Astrocyte of the hippocampus (primary cell): ENCODE results near the gene REEP5.
A peak's percentile ranks its signal among the peaks of the same experiment; 100 is the strongest.
"Not testable (repeated sequence)": the region's sequence is repeated elsewhere in the genome, so short reads cannot be mapped to it uniquely, and the experiment has no call there.

Experiments used
- DNase-seq: peaks from one replicate; pipeline ENCODE4 v3.0.0; 2011; ENCODE audit warnings: low read depth, low spot score

The REEP5 gene

DNA sequence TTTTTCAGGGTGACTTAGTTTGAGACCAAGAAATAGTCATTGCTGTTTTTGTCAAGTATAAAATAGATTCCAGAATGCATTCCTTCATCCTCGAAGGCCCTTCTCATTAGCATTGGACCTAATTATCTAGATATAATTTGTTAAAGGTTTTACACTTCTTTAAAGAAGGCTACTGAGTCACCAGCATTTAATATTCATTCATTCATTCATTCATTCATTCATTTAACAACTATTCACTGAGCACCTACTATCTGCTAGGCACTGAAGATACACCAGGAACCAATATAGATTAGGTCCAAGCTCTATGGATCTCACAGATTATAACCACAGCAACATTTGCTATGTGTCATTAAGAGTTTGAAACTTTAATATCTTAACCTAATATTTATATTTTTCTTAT, 11.1 kb upstream of the REEP5 start:
- DNase-seq: no peak

DNA sequence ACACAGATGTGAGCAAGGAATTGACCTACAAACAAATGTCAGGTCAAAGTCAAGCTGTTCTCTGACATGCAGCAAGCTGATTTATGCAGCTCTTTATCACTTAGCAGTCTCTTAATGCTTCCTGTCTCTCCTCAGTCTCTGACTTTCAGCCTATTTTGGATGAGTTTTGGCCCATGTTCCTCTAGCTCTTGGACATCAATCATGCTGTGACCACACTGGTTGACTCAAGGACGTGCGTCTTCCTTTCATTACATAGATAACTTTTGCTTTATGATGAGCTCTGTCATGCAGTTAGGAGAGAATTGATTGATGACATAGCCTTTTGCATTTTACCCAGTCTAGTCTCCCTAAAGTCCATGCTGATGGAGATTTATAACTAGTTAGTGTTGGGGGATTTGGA, 9.4 kb upstream of the REEP5 start:
- no peak for DNase-seq

DNA sequence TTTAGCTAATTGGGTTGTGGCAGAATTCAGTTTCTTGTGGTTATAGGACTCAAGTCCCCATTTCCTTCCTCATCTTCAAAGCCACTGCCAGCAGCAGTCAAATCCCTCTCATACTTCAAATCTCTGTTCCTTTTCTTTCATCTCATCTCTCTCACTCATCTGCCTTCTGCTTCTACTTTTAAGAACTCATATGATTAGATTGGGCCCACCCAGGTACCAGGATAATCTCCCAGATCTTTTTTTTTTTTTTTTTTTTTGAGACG, 8.0 kb upstream of the REEP5 start:
- DNase-seq: no peak

DNA sequence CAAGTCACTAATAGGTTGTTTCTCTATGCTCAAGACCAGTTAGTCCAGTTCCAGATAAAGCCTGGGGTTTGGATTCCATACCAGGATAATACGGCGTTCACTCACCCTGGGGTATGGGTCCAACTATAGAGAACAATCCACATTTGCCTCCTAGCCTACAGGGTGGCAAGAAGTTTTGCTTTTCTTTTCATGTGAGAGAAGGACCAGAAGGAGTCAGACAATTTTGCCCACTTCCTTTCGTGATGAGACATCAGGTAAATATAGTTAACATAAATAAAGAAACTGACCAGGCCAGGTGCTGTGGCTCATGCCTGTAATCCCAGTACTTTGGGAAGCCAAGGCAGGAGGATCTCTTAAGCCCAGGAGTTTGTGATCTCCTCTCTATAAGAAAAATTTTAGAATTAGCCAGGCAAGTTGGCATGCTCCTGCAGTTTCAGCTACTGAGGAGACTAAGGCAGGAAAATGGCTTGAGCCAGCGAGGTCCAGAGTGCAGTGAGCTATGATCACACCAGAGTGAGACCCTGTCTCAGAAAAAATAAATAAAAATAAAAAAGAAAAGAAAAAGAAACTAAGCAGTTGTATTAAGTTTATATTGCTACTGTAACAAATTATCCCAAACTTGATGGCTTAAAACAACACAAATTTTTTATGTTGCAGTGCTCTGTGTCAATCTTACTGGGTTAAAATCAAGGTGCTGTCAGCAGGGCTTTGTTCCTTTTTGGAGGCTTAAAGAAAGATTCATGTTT, 7.5 kb upstream of the REEP5 start:
- DNase-seq: no peak

DNA sequence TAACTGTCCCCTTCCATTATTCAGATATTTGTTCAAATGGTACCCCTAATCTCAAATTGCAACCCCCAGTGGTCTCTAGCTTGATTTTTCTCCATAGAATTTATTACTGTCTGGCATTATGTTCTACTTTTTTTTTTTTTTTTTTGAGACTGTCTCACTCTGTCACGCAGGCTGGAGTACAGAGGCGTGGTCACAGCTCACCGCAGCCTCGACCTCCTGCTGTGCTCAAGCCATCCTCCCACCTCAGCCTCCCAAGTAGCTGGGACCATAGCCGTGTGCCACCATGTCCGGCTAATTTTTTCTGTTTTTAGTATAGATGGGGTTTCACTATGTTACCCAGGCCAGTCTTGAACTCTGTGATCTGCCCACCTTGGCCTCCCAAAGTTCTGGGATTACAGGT, 2.0 kb upstream of the REEP5 start:
- DNase-seq: no peak

DNA sequence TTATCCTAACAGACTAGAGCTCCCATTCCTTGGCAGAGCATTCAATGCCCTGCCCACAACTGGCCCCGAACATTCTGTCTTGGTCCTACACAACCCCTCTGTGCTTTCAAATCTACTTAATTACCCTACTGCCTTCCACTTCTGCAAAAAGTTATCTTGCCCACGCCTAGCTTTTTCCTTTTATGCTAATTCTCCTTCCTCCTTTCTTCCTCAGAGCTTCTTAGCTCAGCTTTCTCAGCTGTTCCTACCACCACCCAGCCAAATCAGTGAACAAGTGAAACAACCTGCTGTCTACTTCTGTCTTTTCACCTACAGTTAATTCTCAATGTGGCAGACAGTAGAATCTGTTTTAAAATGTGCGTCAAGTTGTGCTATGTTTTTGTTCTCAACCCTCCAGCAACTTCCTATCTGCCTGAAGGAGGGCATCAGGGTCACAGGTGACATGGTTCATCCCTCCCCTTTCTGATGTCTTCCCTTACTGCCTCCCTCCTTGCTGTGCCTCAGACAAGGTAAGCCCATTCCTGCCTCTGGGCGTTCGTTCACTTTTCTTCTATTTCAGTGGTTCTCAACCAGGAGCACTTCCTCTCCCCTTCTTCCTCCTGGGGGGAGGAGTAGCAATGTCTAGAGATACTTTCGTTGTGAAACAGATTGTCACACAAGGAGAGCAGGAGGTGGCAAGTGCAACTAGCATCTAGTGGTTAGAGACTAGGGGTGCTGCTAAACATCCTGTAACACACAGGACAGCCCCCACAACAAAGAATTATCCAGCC, 1.3 kb upstream of the REEP5 start:
- no peak for DNase-seq

DNA sequence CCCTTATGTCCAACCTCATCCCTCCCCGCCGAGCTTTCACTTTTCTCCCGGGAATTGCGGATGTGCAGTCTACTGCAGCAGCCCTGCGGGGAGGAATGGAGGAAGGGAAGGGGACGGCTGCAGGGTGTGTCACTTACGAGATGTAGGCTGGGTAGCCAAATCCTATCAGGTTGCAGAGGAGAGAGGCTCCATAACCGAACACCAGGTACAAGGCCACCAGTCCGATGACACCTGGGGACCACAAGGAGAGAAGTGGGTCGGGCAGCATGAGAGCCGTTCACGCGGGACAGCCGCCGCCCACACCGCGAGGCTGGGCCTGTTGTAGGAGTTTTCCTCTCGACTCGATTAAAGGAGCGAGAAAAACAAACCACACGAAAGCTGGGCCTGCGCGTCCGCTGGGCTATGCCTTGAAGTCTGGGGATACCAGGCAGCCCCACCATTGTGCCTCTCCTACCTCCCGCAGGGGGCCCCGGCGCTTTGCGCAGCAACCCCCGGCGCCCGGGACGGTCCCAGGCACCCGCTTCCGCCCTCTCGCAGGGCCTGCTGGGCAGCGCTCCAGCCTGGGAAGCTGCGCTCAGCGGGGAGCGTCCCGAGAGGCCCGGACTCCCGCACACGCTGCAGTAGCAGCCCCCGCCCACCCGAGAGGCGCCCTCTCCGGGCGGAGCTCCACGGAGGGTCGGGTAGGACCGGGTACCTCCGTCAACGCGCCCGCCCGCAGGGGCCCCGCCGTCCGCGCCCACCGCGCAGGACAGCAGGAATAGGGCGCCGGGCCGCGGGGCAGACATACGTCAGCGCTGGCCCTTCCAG, 798 bp downstream of the REEP5 start:
- peak; percentile 87 for DNase-seq

DNA sequence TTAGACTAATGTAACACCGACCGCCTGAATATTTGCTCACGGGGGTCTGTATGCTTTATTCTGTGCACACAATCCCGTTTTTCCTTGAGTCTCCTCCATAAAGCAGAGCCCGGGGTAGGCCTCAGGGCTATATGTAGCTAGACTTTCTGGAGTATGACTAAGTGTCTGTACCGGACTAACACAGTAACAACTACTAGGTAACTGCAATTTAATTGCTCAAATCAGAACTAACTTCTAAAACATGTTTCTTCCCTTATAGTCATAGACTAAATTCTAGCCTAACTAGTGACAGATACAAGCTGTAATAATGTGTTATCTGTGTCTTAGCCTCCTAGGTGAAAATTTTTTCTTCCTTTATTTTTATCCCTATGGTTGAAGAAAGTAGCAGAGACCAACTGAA, 2.1 kb downstream of the REEP5 start:
- no peak for DNase-seq

DNA sequence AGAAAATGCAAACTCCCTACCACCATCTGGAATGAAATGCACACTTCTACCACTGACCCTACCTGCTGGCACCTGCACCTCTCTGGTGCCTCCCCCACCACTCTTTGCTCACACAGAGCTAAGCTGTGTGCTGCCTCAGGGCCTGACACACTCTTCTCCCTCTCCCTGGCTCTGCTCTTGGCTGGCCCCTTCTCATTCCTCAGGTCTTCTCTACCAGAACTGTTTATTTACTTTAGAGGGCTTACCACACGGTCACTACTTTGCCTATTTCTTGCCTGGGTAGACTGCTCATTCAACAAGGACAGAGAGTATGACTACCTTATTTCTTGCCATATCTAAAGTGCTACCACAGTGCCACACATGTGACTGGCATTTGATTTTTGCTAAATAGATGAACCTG, 3.3 kb downstream of the REEP5 start:
- DNase-seq: no peak

DNA sequence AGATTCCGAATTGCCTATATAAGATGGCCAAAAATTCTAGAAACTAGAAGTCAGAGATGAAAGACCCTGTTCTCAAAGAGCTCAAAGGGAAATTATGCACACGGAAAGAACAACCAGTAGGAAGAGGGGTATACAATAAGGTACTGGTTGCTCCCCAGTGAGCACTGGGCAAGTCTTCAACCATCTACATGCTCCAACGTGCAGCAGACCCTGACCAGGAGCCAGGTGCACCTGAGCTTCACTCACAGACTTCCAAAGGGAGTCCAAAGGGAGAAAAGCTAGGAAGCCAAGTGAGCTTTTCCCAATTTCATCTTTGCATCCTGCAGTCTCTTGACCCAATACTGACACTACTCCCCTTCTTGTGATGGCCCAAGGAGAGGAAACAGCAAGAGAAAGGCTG, 3.9 kb downstream of the REEP5 start:
- no peak for DNase-seq

DNA sequence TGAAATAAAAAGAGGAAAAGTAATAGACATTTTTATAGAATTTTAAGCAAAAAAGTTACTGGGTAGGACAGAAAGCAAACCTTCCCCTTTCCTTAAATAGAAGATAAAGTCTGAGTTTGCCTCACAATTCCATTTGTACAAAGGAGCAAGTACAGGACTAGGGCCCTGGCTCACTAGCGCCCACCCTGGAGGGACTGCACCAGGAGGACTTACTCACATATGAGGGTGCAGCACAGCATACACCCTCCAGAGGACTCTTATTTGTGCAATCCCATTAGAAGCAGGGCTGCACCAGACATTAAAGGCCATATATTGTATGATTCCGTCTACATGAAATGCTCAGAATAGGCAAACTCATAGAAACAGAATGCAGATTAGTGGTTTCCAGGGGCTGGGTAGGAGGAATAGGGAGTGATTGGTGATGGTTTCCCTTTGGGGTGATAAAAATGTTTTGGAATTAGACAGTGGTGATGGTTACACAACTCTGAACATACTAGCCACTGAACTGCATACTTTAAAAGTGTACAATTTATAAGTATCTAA, 4.5 kb downstream of the REEP5 start:
- no peak for DNase-seq

DNA sequence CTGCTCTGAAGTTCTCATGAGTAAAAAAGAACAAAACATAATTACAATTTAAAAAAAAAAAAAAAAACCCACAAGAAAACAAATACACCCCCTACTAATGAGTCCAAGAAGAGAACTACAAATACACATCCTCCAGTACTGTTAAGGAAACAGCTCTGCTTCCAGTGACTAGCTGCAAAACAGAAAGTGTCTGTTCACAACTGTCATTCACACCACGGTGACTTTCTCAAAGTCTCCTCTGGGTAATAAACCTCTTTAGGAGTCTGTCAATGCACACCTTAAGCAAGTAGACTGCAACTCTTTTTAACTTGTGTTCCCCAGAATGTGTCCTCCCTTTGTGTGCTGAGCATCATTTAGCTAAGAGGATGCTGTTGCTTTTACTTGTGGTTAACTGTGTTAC, 6.2 kb downstream of the REEP5 start:
- DNase-seq: no peak

DNA sequence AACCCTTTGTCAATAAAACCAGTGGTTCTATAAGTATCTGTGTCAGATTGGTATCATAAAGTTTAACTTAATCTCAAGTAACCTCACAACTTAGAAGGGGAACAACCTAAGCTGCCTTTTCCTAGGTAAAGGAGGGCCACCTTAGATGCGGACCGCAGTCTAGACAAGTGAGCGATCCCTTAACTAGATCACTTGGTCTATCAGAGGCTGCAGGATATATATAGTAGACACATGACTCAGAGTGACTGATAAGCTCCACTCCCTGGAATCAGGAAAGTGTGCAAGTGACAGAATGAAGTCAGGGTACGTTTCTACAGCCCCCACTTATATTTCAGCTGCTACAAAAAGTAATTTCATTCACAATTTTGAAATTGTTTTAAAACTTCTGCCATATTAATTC, 7.4 kb downstream of the REEP5 start:
- DNase-seq: peak; percentile 7

DNA sequence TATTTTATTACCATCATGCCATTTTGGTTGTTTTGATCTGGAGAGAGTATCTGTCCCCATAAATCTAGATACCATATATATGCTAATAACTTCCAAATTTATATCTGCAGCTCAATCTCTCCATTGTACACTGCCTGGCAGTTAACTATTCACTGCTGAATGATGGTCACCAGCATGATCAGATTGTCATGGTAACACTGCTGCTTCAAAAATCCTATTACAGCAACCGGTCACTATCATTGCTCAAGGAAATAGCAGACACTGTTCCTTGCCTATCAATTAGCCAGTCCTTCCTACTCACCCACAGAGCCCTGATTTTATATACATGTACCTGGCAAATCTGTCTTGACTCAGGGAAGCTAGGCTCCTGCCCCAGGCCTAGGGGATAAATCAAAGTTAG, 11.5 kb downstream of the REEP5 start:
- DNase-seq: no peak

DNA sequence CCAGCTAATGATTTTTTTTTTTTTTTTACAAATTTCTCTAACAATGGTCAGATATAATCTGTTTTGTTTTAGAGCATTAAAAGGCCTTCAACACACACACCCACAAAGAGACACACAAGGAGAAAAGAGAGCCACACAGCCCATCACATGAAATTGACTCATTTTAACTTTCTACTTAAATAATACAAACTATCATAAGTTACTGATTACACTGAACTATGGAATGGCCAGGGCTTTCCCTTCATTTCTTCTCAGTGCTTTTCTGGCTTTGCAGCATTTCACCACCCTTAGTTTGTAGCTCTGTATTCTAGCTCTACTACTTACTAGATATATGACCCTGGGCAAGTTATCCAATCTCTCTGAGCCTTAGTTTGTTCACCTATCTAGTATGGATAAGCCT, 13.2 kb downstream of the REEP5 start:
- no peak for DNase-seq

DNA sequence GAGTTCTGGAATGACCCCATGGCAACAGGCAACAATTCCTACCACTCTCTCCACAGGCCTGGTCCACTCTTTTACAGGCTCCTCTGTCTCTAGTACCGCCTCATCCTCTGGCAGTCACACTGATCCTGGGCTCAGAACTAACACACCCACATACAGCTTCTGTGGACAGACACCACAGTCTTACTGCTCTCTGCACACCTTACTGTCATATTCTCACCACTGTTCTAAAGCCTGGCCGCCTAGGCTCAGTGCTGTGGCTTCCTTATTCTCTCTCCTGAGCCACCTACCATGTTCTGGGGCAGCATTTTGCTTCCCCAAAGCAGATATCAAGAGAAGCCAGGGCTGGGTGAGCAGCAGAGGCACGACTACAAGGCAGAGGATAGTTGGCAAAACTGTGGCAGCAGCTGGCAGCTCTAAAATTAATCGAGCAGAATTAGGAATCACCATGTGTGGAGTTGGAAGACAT, 14.8 kb downstream of the REEP5 start:
- DNase-seq: no peak

DNA sequence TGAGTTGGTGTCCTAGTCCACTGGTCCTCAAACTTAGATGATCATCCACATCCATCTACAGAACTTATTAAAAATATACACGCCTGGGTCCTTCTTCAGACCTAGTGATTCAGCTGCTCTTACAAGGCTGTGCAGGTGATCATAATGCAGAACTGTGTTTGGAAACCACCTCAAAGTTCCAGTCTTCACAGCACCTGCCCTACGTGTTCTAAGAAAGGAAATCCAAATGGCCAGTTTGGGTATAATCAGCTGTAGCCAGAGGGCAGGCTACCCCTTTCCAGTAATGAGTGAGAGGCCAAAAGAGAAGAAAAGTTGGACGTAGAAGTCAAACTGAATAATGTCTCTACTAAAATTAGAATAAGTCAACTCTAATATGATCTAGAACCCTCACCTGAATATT, 15.4 kb downstream of the REEP5 start:
- no peak for DNase-seq

DNA sequence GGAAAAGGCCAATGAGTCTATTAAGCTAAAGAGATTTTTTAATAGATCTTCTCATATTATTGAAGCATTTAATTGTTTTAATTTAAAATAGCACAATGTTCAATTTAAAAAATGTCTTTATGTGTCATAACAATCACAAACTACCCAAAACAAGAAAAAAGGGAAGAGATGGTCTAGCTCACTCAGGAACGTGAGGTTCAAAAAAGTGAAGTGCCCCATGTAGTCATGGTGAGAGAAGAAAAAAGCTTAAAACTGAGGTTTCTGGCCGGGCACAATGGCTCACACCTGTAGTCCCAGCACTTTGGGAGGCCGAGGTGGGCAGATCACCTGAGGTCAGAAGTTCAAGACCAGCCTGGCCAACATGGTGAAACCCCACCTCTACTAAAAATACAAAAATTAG, 17.0 kb downstream of the REEP5 start:
- not testable (repeated sequence) for DNase-seq

DNA sequence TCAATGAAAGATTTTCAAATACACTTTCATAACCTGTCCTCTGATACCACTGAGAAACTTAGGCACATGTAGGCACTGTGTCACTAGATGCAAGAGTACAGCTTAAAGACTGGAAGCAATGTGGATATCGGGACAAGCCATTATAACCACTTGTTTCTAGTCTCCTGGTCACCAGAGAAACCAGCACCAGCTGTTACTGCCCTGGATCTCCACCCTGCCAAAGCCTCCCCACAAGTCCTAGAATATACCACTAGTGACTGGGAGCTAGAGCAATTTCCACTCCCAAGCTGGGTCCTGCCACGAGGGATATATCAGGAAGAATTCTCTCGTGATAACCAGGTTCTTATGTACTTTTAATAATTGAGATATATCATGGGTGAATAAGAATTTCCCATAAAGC, 19.5 kb downstream of the REEP5 start:
- no peak for DNase-seq

DNA sequence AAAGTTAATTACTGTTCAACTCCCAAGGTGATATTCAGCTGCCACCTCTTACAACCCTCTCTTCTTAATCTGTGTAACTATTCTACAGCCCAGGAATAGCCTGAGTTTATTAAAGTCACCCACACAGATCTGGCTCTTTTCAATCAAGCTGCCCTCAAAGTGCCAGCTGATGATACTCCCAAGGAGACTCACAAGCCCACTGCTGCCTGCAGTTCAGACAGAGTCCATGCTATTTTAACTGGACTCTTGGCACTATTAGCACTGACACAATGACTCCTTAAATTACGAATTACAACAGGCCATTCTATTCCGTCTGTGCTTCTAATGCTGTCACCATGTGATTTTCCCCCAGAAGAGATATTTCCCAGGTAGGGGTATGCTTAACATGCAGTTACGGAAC, 26.3 kb downstream of the REEP5 start:
- no peak for DNase-seq

DNA sequence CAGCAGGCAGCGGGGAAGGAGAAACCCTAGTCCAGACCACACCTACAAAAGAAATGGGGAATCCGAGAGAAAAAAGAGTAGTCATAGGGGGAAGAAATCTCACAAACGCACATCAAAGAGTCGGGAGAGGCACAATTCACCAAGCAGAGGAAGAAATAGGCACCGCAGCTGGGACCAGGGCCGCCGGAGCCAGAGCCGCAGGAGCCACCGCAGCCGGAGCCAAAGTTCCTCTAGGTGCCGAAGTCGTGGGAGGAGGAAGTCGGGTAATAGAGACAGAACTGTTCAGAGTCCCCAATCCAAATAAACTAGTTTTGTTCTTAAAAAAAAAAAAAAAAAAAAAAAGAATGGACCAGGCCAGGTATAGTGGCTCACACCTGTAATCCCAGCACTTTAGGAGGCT, 29.3 kb downstream of the REEP5 start:
- no peak for DNase-seq

DNA sequence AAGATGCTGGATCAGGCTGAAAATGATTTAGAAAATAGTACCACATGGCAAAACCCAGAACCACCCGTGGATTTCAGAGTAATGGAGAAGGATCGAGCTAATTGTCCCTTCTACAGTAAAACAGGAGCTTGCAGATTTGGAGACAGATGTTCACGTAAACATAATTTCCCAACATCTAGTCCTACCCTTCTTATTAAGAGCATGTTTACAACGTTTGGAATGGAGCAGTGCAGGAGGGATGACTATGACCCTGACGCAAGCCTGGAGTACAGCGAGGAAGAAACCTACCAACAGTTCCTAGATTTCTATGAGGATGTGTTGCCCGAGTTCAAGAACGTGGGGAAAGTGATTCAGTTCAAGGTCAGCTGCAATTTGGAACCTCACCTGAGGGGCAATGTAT, 30.0 kb downstream of the REEP5 start:
- not testable (repeated sequence) for DNase-seq

DNA sequence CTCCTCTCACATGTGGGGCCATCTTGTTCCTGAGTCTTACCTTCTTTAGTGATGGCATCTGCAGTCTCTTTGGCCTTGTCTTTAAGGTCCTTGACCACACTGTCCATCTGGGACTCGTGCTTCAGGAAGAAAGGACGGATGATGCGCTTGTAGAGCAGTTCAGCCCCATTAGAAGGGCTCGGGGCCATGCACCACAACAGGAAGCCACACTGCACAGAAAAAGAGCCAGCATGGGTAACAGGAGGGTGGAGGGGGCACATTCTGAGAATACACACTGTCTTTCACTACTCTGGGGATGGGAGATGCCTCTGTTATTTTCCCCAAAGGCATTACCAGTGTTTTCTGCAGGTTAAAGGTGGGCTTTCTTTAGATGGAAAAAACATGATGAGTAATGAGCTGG, 35.1 kb downstream of the REEP5 start:
- DNase-seq: no peak
